DMS 273 (cell line): Measurements from ENCODE around the gene ZSCAN5A.

ENCODE experiments used
- DNase-seq: peaks from one replicate; lab custom pipeline; 2025; ENCODE audit not compliant: unreplicated experiment; lab: John Stamatoyannopoulos, UW

Gene ZSCAN5A

DNA sequence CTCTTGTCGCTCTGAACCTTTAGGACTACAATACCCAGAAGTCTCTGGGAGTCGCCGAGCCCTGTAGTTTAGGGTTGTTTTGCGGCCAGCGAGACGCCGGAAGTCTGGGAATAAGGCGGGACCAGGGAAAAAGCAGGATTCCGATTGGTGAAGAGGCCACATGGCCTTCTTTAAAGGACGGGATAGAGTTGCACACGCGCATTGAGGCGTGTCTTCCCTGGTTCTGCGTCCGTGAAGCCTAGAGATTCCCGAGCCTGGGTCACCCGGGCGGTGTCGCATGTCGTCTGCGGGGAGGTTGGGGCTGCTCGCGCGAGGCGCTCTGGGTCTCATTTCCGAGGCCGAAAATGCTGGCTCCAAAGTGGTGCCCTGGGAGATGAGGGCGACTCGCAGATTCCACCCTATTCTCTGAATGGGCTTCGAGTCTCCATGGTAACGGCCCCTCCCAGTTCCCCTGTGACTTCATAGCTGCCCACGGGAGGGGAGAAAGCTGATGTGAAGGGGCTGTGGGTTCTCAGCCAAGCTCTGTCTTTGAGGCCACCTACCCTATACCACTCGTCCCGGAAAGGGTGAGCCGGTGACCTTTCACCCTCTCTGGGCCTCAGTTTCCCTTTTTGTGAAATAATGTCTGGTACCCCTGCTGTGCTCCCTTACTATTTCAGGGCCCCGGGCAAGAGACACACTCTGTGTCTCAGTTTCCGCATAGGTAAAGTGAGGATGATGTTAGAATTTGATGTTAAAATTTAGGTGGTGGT lies 614 bp upstream of the ZSCAN5A start:
- peak; percentile 98 for DNase-seq

DNA sequence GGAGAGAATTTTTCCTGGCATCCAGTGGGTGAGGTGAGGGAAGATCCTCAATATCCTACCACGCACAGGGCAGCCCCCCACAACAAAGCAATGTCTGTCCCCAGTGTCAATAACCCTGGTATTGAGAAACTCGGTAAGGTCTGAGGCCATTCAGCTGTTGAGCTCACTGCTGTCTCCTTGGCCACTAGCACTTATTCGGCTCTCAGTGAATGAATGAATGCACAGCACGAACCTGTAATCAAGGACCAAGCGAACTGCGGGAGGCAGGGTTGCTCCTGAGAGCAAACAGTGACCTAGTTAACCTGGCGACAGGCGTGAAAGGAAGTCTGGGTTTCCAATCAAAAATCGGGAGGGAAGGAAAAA lies 640 bp downstream of the ZSCAN5A start:
- DNase-seq = no peak

DNA sequence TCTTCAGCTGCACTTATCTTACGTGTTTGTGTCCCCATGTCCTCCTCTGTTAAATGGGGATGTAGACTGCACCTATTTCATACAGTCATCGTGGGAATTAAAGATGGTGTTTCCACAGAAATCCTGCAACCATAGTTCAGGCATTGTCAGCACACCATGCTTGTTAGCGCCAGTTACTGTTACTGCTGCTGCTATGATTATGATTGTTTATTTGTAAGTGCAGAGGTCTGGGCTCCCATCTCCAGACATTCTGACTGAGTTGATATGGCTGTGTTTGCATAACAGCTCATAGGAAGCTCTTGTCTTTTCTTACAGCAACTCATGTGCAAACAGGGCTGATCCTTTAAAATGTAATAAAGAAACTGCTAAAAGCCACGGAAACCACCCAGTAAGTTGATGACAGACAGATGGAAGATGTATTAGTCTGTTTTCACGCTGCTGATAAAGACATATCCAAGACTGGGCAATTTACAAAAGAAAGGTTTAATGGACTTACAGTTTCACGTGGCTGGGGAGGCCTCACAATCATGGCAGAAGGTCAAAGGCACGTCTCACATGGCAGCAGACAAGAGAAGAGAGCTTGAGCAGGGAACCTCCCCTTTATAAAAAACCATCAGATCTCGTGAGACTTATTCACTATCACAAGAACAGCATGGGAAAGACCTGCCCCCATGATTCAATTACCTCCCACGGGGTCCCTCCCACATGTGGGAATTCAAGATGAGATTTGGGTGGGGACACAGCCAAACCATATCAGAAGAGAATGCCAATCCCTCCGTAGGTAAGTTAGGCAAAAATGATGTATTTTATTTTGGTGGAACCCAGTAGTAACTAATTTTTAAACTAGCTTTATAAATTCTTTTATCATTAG lies 1.6 kb downstream of the ZSCAN5A start:
- no peak for DNase-seq

DNA sequence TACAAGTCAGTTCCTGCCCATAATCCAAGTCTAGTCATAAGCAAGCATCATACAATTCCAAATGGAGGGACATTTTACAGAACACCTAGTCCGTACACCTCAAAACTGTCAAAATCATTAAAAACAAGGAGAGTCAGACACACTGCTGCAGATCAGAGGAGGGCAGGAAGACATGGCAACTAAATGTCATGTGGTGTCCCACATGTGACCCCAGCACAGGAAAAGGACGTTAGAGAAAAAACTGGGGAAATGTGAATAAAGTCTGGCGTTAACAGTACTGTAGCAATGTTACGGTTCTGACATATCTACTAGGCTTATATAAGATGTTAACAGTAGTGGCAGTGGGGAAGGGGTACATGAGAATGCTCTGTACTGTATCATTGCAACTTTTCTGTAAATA lies 2.3 kb downstream of the ZSCAN5A start:
- DNase-seq = no peak

DNA sequence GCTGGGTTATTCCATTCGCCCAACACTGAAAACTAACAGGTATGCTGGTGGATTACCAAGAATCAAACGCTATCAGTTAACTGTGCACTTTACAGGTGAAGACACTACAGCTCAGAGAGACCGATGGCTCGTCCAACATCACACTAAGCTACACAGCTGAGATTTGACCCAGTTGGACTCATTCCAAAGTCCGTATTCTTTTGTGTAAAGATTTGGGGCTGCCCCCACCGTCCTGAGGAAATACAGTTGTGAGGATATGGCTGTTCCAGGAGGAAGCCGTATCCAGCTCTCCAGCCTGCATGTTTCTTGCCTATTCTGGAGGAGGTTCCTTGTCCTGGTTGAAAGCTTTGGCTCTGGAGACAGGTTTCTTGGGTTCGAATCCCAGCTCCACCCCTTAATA lies 4.2 kb downstream of the ZSCAN5A start:
- no peak for DNase-seq

DNA sequence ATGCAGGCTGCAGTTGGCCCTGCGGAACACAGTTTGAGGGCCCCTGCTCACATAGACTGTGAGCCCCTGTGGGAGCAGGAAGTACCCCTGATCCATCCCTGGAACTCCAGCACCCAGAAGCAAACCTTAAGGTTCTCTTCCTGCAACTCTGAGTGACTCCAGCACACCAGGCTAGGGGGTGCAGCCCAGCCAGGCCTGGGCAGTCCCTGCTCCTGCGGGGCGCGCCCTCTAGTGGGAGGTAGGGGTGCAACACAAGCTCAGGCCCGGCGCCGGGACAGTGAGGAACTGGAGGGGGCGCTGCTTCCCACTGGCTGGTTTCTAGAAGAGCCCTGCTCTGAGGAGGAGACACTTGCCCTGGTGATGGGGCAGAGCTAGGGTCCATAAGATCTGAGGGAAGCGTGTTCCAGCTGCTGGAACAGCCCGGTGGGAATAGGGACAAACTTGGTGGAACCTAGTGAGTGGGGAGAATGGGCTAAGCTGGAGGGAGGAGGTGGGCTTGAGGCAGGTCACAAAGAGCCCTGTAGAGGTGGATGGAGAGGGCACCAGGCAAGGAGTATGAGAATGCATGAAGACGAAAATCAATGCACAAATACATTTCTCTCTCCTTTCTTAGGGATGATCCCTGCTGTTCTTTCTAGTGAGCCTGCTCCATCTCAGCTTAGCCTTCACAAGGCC lies 5.0 kb downstream of the ZSCAN5A start:
- DNase-seq = peak; percentile 70

DNA sequence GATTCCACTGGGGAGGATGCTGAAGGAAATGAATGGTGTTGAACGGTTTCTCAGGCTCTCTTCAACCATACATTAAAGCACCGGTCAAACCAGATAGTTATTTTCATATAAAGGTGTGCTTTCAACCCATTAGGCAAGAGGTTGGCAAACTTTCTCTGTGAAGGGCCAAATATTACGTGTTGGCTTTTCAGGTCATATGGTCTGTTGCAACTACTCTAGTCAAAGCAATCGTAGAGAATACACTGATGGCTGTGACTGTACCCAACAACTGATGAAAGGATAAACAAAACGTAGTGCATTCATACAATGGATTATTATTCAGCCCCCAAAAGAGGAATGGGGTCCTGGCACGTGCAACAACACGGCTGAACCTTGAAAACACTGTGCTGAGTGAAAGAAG lies 5.8 kb downstream of the ZSCAN5A start:
- DNase-seq = no peak

DNA sequence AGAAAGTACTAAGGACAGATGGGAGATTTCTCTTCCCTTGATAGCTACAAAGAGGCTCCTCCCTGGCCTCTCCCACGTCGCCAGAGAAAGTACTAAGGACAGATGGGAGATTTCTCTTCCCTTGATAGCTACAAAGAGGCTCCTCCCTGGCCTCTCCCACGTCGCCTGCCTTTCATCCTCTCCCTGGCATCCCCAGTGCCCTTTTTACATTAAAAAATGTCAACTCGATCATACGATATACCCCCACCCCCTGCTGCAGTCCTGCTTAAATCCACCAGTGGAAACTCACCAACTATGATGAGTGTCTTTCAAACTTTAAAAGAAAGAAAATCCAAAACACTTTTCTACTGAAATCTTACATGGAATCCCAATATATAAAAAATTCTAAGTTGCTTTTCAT lies 7.6 kb downstream of the ZSCAN5A start:
- DNase-seq = peak; percentile 54

DNA sequence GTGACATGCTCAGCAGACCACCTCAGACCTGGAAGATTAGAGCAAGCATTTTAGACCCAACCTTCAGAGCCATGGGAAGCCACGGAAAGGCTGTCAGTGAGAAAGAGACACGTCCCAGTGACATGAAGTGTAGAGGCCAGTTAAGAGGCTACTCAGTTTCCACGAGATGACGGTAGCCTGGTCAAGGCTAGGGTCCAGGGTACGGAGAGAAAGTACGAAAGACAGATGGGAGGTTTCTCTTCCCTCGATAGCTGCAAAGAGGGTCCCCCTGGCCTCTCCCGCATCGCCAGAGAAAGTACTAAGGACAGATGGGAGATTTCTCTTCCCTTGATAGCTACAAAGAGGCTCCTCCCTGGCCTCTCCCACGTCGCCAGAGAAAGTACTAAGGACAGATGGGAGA lies 8.6 kb downstream of the ZSCAN5A start:
- DNase-seq = peak; percentile 35

DNA sequence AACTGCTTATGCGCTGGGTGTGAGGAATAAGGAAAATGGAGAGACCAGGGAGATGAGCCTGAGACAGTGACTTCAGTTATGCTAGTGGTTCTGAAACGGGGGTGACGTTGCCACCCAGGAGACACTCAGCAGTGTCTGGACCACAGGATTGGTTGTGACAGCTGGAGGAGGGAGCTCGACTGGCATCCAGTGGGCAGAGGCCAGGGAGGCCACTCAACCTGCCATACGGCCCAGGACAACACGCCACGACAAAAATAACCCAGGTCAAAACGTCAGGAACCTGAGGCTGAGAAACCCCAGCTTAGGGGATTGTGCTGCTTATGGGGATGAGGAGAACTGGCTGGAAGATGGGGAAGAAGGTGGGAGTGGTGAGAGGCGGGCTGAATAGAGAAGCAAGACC lies 10.4 kb downstream of the ZSCAN5A start:
- no peak for DNase-seq

DNA sequence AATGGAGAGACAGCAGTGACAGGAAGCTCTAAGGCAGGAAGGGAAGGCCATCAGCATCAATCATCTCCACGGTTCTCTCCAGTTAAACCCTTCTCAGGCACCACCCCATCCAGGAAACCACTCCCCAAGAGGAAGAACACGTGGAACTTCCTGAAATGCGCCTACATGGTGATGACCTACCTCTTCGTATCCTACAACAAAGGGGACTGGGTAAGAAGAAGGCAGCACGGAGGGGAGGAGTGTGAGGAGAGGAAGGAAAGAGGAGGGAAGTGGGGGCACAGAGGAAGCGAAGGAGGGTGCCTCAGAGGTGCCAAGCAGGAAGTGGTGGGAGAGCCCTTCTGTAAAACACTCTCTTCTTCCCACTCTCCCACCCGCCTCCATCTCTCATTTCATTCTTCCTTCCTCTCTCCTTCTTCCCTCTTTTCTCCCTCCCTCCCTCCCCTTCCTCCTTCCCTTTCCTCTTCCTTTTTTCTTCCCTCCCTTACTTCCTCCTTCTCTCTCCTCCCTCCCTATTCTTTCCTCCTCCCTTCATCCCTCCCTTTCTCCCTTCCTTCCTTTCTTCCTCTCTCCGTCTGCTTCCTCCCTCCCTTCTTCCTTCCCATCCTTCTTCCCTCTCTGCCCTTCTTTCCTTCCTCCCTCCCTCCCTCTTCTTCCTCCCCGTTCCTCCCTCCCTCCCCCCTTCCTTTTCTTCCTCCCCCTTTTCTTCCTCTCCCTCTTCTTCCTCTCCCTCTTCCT lies 12.6 kb downstream of the ZSCAN5A start:
- no peak for DNase-seq

DNA sequence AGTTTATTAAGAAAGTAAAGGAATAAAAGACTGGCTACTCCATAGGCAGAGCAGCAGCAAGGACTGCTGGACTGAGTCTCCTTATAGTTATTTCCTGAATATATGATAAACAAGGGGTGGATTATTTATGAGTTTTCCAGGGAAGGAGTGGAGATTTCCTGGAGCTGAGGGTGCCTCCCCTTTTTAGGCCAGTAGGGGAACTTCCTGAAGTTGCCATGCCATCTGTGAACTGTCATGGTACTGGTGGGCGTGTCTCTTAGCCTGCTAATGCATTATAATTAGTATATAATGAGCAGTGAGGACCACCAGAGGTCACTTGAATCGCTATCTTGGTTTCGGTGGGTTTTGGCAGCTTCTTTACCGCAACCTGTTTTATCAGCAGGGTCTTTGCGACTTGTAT lies 13.5 kb downstream of the ZSCAN5A start:
- peak; percentile 38 for DNase-seq

DNA sequence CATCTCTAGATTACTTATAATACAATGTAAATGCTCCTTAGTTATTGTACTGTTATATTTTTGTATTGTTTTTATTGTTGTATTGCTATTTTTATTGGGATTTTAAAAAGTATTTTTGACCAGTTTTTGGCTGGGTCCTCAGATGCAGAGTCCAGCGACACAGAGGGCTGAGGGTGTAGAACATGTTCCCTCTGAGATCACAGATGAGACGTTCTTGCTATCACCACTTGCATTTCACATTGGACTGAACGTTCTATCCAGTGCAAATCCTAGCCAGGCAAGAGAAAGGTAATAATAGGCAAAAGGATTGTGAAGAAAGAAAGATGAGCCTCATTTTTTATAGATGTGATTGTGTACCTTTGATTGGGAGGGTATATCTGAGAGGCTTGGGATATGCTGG lies 15.0 kb downstream of the ZSCAN5A start:
- no peak for DNase-seq

DNA sequence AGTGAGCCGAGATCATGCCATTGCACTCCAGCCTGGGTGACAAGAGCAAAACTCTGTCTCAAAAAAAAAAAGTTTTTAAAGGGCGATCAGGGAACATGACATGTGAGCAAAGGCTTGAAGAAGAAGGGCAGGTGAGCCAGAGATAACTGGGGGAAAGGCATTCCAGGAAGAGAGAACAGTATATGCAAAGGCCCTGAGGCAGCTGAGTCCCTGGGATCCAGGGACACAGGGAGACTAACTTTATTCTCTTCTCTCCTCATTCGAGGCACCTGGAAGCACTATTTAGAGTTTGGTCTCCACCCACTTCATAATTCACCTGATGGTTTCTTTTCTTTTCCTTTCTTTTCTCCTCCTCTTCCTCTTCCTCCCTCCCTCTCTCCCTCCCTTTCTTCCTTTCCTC lies 17.6 kb downstream of the ZSCAN5A start:
- DNase-seq = no peak

DNA sequence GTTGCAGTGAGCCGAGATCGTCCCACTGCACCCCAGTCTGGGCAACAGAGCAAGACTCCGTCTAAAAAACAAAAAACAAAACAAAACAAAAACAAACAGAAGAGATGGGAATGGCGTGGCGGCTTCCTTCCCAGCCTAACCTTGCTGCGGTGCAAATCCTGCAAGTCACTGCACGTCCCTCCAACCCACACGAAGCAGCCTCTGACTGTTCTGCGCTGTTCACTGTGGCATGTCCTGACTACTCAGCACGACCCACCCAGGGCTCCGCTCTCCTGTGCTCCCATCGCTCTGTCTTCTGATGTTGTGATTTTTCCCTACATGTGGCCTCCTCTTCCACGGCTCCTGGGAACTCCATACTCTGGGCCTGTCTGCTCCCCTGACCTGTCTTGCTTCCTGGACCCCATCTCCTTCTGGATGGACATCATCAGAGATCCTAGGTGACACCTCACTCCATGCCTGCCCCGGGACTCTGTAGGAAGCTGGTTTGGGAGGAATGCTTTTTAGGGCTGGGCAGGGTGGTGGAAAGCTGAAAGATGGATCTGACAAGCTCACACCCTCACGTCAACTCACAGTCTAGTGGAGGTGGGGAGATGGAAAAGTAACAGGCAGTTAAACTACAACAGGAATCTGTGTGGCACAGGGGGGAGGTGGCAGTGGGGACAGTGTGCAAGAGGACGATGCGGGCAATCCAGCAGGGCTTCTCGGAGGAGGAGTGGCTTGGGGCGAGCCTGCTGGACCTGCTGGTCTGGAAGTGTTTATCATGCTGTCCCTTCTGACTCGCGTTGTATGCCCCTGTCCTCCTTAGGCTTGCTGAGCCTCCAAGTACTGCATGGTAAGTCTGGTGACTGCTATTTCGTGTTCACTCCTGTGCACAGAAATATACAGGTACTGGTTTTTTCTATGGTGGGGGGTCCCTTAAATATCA lies 18.8 kb downstream of the ZSCAN5A start:
- DNase-seq = no peak

DNA sequence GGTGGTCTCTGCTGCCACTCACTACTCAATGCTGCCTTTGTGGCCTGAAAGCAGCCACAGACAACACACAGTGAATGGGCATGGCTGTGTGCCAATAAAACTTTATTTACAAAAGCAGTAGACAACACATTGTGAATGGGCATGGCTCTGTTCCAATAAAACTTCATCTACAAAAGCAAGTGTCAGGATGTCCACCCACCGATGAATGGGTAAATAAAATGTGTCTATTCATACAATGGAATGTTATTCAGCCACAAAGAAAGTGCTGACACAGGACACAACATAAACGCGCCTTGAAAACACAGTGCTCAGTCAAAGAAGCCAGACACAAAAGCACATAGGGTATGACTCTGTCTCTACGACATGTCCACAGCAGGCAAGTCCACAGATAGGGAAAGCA lies 20.1 kb downstream of the ZSCAN5A start:
- no peak for DNase-seq

DNA sequence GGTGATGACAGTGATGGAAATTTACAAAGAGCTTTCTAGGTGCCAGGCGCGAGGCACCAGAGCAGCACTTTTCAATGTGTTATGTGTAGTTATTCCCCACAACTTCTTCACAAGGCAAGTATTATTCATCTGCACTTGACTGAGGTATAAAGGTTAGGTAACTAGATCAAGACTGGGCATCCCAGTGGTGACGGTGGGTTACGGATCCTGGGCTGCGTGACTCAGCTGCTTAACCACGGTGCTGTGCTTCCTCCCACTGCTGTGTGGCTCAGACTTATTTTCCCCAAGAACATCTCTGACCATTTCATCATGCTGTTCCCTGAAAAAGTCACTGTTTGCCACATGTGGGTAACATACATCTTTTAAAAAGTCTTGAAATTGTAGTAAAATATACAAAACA lies 22.8 kb downstream of the ZSCAN5A start:
- DNase-seq = no peak

DNA sequence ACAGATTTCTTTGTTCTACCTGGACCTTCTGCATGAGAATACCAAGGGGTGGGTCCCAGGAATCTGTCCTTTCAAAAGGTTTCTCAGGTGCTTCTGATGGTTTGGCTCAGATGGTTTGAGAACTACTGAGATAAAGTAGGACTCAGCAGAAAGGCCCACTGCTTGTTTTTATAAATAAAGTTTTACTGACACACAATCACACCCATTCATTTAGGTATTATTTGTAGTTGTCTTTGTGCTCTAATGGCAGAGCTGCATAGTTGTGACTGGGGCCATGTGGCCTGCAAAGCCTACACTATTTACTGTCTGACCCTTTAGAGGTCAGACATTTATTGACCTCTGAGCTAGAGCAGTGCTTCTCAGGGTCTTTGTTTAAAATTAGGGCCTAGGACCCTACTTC lies 24.5 kb downstream of the ZSCAN5A start:
- no peak for DNase-seq

DNA sequence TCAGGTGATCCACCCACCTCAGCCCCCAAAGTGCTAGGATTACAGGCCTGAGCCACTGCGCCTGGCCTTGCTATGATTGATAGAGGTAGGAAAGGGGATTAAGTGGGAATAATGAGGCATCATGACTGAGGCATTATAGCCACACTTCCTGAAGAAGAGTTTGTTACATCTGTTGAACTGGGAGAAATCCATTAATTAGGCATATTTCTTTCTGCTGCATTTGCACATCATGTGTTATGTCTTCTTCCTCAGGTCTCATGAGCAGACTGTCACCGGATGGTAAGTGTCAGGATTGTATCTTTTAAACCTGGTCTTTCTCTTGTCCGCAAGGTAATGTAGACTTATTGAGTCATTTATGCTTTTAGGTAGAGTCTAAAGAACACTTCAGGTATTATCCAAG lies 29.9 kb downstream of the ZSCAN5A start:
- no peak for DNase-seq

DNA sequence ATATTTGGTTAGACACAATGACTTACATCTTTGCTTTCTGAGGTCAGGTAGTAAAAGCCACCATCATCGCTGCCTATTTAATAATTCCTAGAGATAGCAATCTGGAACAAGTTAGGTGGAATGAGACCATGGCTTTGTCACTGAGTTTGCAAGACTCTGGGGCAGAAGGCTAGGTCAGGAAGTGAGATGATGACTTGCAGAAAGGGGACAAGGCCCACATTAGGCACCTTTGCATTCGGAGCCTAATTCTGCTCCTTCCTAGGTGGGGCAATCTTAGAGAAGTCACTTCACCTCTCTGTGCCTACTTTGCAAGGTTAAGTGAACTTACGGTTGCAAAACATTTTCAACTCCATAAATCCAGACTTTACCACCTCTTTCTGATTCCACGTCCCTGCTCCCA lies 31.8 kb downstream of the ZSCAN5A start:
- no peak for DNase-seq
